Stimulated activated CD4-positive, alpha-beta T cell treated with anti-CD3 and anti-CD28 coated beads, Interleukin-2, amount 100 ng/mL, for 4 hours (primary cell): ENCODE results near the gene CRYBG2.

Experiments
- DNase-seq: peaks from one replicate; pipeline ENCODE4 v3.0.0-alpha.2; 2020; ENCODE audit warnings: low read depth

Gene CRYBG2

GRCh38 chr1:26281091-26281958, 72.6 kb downstream of the CRYBG2 start:
- DNase-seq = no peak

DNA sequence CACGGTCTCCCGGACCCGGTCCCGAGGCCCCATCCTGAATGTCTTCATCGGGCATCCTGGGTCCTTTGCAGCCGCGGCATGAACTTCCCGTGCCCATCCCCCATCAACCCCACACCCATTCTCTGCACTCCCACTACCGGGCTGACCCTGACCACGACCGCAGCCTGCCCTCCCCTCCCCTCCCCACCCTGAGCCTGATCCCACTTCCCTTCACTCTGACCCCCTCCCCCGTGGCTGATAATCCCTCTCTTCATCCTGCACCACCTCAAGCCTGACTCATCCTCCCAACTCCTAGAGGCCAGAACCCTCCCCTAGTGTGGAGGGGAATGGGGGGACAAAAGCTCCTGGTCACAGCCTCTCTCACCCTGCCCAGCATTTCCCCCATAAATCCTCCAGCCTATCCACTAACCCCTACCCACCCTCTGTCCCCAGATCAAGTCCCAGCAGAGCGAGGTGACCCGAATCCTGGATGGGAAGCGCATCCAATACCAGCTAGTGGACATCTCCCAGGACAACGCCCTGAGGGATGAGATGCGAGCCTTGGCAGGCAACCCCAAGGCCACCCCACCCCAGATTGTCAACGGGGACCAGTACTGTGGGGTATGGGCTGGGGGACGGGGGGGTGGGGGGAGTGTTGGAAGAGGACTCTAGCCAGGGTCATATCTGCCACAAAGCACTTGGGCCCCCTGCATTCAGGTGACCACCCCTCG, 73.4 kb downstream of the CRYBG2 start:
- no peak for DNase-seq

- DNase-seq = peak; percentile 77
Observed at GRCh38 chr1:26279456-26280332, 74.2 kb downstream of the CRYBG2 start, which contains the start of gene SH3BGRL3. Gene SH3BGRL3, plus strand, starts transcription at chr1:26280086. Its CDS starts 70 bp downstream, at chr1:26280156.

GRCh38 chr1:26278724-26279455, 75.0 kb downstream of the CRYBG2 start:
- peak; percentile 47 for DNase-seq

GRCh38 chr1:26278303-26278702, 75.6 kb downstream of the CRYBG2 start:
- DNase-seq = no peak

- no peak for DNase-seq
Observed at GRCh38 chr1:26277719-26278118, 76.2 kb downstream of the CRYBG2 start.

DNA sequence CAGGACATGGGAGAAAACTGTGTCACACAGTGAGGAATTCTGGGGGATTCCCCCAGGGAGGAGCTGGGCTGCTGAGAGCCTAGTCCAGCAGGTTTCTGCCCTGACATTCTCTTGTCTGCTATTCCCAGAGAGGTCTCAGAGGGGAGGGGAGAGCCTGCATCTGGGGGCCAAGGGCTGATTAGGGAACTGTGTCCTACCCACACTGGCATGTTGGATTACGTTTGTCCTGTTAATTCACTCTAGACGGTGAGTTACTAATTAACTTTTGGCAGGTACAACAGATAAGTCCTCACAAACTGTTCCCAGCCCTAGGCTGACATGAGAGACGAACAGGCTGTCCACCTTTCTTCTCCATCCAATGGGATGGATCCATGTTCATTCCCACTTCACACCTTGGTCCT, 76.7 kb downstream of the CRYBG2 start:
- DNase-seq = no peak

DNA sequence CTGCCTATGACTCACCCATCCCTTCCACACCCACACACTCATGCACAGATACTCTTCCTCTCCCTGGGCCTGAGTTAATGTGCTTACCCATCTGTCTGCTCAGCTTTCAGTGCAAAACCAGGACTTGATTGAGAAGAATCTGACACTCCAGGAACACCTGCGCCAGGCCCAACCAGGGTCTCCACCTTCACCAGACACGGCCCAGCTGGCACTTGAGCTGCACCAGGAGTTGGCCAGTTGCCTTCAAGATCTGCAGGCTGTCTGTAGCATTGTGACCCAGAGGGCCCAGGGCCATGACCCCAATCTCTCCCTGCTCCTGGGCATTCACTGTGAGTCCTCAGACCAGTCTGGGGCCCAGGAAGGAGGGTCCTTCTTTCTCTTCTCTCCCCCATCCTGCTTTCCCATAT, 77.5 kb downstream of the CRYBG2 start:
- DNase-seq = no peak

DNA sequence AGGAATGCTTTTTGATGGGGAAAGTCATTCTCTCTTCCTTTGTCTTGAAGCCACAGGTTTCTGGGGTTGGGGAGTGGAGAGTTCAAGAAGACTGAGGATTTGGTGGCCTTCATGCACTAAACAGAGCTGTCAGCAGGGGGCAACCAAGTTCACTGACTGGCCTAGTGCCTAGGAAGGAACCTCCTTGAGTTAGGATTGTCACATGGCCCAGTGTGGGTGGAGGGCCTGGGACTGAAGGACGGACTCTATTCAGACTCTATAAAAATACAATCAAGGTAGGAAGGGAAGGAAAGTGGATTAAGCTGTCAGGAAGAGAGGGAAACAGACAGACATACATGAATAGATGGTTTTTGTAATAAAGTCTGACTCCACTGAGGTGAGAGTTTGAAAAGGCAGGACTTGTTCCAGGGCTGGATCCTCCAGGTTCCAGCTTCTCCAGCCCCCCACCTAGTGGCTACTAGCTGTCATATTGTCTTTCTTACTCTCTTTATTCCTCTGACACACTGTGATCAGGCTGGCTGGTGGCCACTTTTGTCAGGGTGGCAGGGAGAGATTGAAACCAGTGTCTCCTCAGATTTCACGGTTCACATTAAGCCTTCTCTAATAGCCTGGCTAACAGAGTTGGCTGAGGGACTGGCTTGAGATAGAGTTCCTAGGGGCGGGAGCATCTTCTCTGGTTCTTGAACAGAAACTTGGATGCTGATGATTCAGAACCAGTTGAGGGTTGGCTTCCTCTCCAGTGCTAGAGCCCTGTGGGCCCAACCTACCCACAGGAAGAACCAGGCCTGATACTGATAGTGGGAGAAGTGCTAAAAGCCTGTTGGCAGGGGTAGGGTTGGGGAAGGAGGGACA, 78.1 kb downstream of the CRYBG2 start:
- peak; percentile 70 for DNase-seq

DNA sequence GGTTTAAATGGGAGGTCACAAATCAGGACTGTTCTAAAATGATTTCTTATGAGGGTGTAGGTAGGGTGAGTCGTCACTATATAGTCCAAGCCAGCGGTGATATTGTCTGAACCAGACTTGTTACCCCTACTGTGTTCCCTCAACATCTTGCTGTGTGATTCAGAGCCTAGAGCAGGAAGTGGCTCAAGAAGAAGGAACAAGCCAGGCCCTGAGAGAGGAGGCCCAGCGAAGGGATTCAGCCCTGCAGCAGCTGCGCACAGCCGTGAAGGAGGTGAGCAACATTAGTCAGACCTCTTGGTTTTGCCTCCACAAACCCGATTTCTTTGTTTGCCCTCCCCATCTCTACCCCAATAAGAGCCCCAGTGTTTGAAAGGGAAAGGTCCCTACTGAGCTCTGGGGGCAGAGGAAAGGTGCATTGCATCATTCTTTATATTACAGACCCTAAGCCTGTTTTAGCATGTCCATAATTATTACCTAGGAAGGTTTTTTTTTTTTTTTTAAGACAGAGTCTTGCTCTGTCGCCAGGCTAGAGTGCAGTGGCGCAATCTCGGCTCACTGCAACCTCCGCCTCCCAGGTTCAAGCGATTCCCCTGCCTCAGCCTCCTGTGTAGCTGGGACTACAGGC, 79.0 kb downstream of the CRYBG2 start:
- DNase-seq = no peak
